Activated naive CD8-positive, alpha-beta T cell (primary cell): Measurements from ENCODE around the gene LINC00632.

Experiments used
- H3K27ac Mint-ChIP-seq: one replicate; pipeline ENCODE4 v1.8.0; 2021; ENCODE audit warnings: mixed read lengths
- H3K27me3 Mint-ChIP-seq: one replicate; pipeline ENCODE4 v1.8.0; 2021; ENCODE audit warnings: mixed read lengths
- H3K36me3 Mint-ChIP-seq: one replicate; pipeline ENCODE4 v1.8.0; 2021; ENCODE audit warnings: mixed read lengths
- H3K4me1 Mint-ChIP-seq: one replicate; pipeline ENCODE4 v1.8.0; 2021; ENCODE audit warnings: low read depth, mixed read lengths
- H3K4me3 Mint-ChIP-seq: one replicate; pipeline ENCODE4 v1.8.0; 2021; ENCODE audit warnings: mild to moderate bottlenecking, mixed read lengths
- H3K9me3 Mint-ChIP-seq: one replicate; pipeline ENCODE4 v1.8.0; 2021; ENCODE audit warnings: low read depth, mixed read lengths

LINC00632 gene

GRCh38 chrX:140815868-140816267, 106.3 kb downstream of the LINC00632 start:
- H3K9me3 Mint-ChIP-seq: peaks cover 5% of the 10 kb centered on the region
- no peak overlapping the region for H3K4me3 Mint-ChIP-seq
- H3K4me1 Mint-ChIP-seq: no peaks in the 10 kb centered on the region
- H3K36me3 Mint-ChIP-seq: no peaks in the 10 kb centered on the region
- no peaks in the 10 kb centered on the region for H3K27me3 Mint-ChIP-seq
- no peak overlapping the region for H3K27ac Mint-ChIP-seq

- H3K4me3 Mint-ChIP-seq: no peak overlapping the region
- no peaks in the 10 kb centered on the region for H3K36me3 Mint-ChIP-seq
- peaks cover under 1% of the 10 kb centered on the region for H3K9me3 Mint-ChIP-seq
- H3K27me3 Mint-ChIP-seq: no peaks in the 10 kb centered on the region
- H3K4me1 Mint-ChIP-seq: no peaks in the 10 kb centered on the region
- no peak overlapping the region for H3K27ac Mint-ChIP-seq
Observed at GRCh38 chrX:140817943-140818342, 108.4 kb downstream of the LINC00632 start.

GRCh38 chrX:140821280-140821679, 111.7 kb downstream of the LINC00632 start:
- H3K4me1 Mint-ChIP-seq: no peaks in the 10 kb centered on the region
- no peaks in the 10 kb centered on the region for H3K9me3 Mint-ChIP-seq
- H3K27me3 Mint-ChIP-seq: no peaks in the 10 kb centered on the region
- H3K4me3 Mint-ChIP-seq: no peak overlapping the region
- H3K36me3 Mint-ChIP-seq: no peaks in the 10 kb centered on the region
- H3K27ac Mint-ChIP-seq: no peak overlapping the region

GRCh38 chrX:140822184-140822583, 112.6 kb downstream of the LINC00632 start:
- no peaks in the 10 kb centered on the region for H3K36me3 Mint-ChIP-seq
- no peaks in the 10 kb centered on the region for H3K4me1 Mint-ChIP-seq
- H3K9me3 Mint-ChIP-seq: no peaks in the 10 kb centered on the region
- H3K27me3 Mint-ChIP-seq: no peaks in the 10 kb centered on the region
- H3K4me3 Mint-ChIP-seq: no peak overlapping the region
- no peak overlapping the region for H3K27ac Mint-ChIP-seq

GRCh38 chrX:140822861-140823260, 113.3 kb downstream of the LINC00632 start:
- Mint-ChIP-seq H3K27ac (no peak overlapping the region), H3K9me3 (no peaks in the 10 kb centered on the region), H3K27me3 (no peaks in the 10 kb centered on the region), H3K4me3 (no peak overlapping the region), H3K36me3 (no peaks in the 10 kb centered on the region), H3K4me1 (no peaks in the 10 kb centered on the region)

GRCh38 chrX:140836874-140837273, 127.3 kb downstream of the LINC00632 start:
- no peak overlapping the region for H3K27ac Mint-ChIP-seq
- H3K4me1 Mint-ChIP-seq: no peaks in the 10 kb centered on the region
- H3K27me3 Mint-ChIP-seq: no peaks in the 10 kb centered on the region
- no peak overlapping the region for H3K4me3 Mint-ChIP-seq
- no peaks in the 10 kb centered on the region for H3K9me3 Mint-ChIP-seq
- no peaks in the 10 kb centered on the region for H3K36me3 Mint-ChIP-seq
